Measurements from ENCODE around the gene TANGO6. TPM values are rescaled to one million over a fixed set of nuclear protein-coding genes. Genes with fewer than 3 reads are reported as not detected.

TANGO6 gene
- total and polyA plus RNA-seq, 10 of the 15 experiments (the other 5 are each of a cell fraction or from before 2014, with no cell fraction given) = 1.1 to 20.6 (median 11.0) TPM

GRCh38 chr16:68948230-68948910, 105.0 kb downstream of the TANGO6 start:
- ChIA-PET POLR2A (no interaction called here), RAD21 (ENCODE audit: unreplicated experiment) (no interaction called here), SMC1A (ENCODE audit: uncharacterized antibody, unreplicated experiment) (no interaction called here), CTCF (no interaction called here)
- Histone ChIP-seq H3K4me3 (no peak overlapping the region), H3K4me2 (ENCODE audit: control insufficient read depth, insufficient read depth) (no peak overlapping the region), H3K36me3 (ENCODE audit: control insufficient read depth in 2 of 2, insufficient read depth in 2 of 2, low read length in 1 of 2) (peaks cover 0 to 3% of the 10 kb centered on the region in 2 experiments; a peak in 1 of 4 replicates), H3K4me1 (ENCODE audit: control insufficient read depth, insufficient read depth, low read length) (no peaks in the 10 kb centered on the region), H3K27ac (ENCODE audit: control insufficient read depth, insufficient read depth) (no peak overlapping the region), H3K9ac (ENCODE audit: control insufficient read depth, insufficient read depth, low read length) (no peak overlapping the region), H3K9me3 (replicated peaks; ENCODE audit: control insufficient read depth, insufficient read depth, low read length) (peaks cover 5% of the 10 kb centered on the region; the same call in 2 of the 3 replicates), H4K20me1 (ENCODE audit: control insufficient read depth, insufficient read depth) (no peaks in the 10 kb centered on the region), H3K79me2 (ENCODE audit: control insufficient read depth, insufficient read depth, low read length) (no peaks in the 10 kb centered on the region), H3K27me3 (replicated peaks in 1 of 2; ENCODE audit: control insufficient read depth in 2 of 2, insufficient read depth in 2 of 2, low read length in 1 of 2) (no peaks in the 10 kb centered on the region), H2AFZ (ENCODE audit: control insufficient read depth, low read depth, low read length) (no peak overlapping the region)
- no TSS peak for BruUV-seq (replicated peaks)
- intact Hi-C loops (cut with micrococcal nuclease; ENCODE audit: unreplicated experiment) (no loop called here), in situ Hi-C loops (cut with MboI) (no loop called here)
- TF ChIP-seq MTA2 (IDR thresholded peaks at IDR 0.05; ENCODE audit: low read depth) = no peak
- no peak for TF ChIP-seq LARP7 (IDR thresholded peaks at IDR 0.05)
- no peak for TF ChIP-seq RUNX3 (IDR thresholded peaks at IDR 0.05; ENCODE audit: low read length)
- TF ChIP-seq CBX3 (IDR thresholded peaks at IDR 0.05; ENCODE audit: borderline replicate concordance, low read depth) = no peak
- TF ChIP-seq SUPT20H (IDR thresholded peaks at IDR 0.05; ENCODE audit: borderline replicate concordance, control insufficient read depth, low read depth, low read length) = no peak
- TF ChIP-seq EGR1 (IDR thresholded peaks at IDR 0.05; ENCODE audit: borderline replicate concordance in 1 of 2, low read depth in 2 of 2, low read length in 2 of 2) = no peak
- no peak for TF ChIP-seq SRF (IDR thresholded peaks at IDR 0.05; ENCODE audit: low read depth in 2 of 2, low read length in 2 of 2)
- no peak for TF ChIP-seq IRF5 (IDR thresholded peaks at IDR 0.05; ENCODE audit: borderline replicate concordance)
- no peak for TF ChIP-seq ATF7 (IDR thresholded peaks at IDR 0.05; ENCODE audit: low read depth)
- no peak for TF ChIP-seq FOXM1 (IDR thresholded peaks at IDR 0.05; ENCODE audit: low read depth, low read length)
- no peak for TF ChIP-seq HDGF (IDR thresholded peaks at IDR 0.05)
- no peak for TF ChIP-seq HDAC2 (IDR thresholded peaks at IDR 0.05)
- TF ChIP-seq ZBED1 (IDR thresholded peaks at IDR 0.05; ENCODE audit: borderline replicate concordance) = no peak
- no peak for TF ChIP-seq SREBF1 (IDR thresholded peaks at IDR 0.05; ENCODE audit: low read length)
- TF ChIP-seq SPI1 (IDR thresholded peaks at IDR 0.05; ENCODE audit: borderline replicate concordance, insufficient read depth, low read depth, low read length) = no peak
- no peak for TF ChIP-seq ZSCAN29 (IDR thresholded peaks at IDR 0.05)
- TF ChIP-seq ZBTB33 (IDR thresholded peaks at IDR 0.05) = no peak
- no peak for DNase-seq (ENCODE audit: low read depth, low spot score)
- WGBS (ENCODE audit: insufficient coverage, insufficient replicate concordance, low lambda C conversion rate, missing lambda C conversion rate) = 100% methylated on average over 1 of the region's 1 CpG
- FAIRE-seq = no peak
- no peak for ATAC-seq
